Measurements from ENCODE around the gene FOXJ1.

GRCh38 chr17:76151896-76152454 is 10.9 kb upstream of the FOXJ1 start:
- TF ChIP-seq CTCF (conservative IDR thresholded peaks at IDR 0.05; ENCODE audit: low read depth, low read length) (no peak), EZH2 (IDR thresholded peaks at IDR 0.05; ENCODE audit: low read length, unreplicated experiment) (no peak)

Data from PC-3 (cell line).